ENCODE measurements around the gene TLR8. TPM values are rescaled to one million over a fixed set of nuclear protein-coding genes. Genes with fewer than 3 reads are reported as not detected.

The TLR8 gene
- total and polyA plus RNA-seq, 2 of the 4 experiments (the other 2 are of a cell fraction), result not detected

GRCh38 chrX:12867685-12868084 lies 38.7 kb upstream of the TLR8 start:
- no TSS peak for BruUV-seq (replicated peaks)
- Histone ChIP-seq H3K4me2 (ENCODE audit: low read depth, low read length) (no peak overlapping the region), H2AK9ac (replicated peaks; ENCODE audit: low read depth, low read length, poor library complexity) (no peak overlapping the region), H3K27me3 (ENCODE audit: control insufficient read depth, insufficient read depth, low read length) (no peaks in the 10 kb centered on the region), H3K36me3 (ENCODE audit: control insufficient read depth, insufficient read depth, low read length) (no peaks in the 10 kb centered on the region), H3K18ac (ENCODE audit: low read depth, low read length) (no peak overlapping the region), H3K9ac (ENCODE audit: low read depth, low read length) (no peak overlapping the region), H4K8ac (ENCODE audit: low read depth in 2 of 2, low read length in 2 of 2) (no peak overlapping the region), H4K5ac (ENCODE audit: low read depth, low read length) (no peak overlapping the region), H3K56ac (ENCODE audit: extremely low read depth, insufficient read depth, low read length) (no peak overlapping the region), H4K20me1 (ENCODE audit: insufficient read depth, low read length) (no peaks in the 10 kb centered on the region), H2BK120ac (ENCODE audit: low read depth, low read length) (no peak overlapping the region), H2BK20ac (ENCODE audit: low read depth, low read length) (no peak overlapping the region), H2BK15ac (ENCODE audit: low read depth, low read length) (no peak overlapping the region), H3K4me3 (ENCODE audit: insufficient read depth, low read depth, low read length) (no peak overlapping the region), H3K4me1 (ENCODE audit: control insufficient read depth, insufficient read depth, low read length) (no peaks in the 10 kb centered on the region), H3K9me1 (ENCODE audit: insufficient read depth, low read length) (no peaks in the 10 kb centered on the region), H3K9me3 (ENCODE audit: control insufficient read depth, insufficient read depth, low read length) (0 out of 2 replicates have a peak, but pooled peaks cover 2% of the 10 kb centered on the region), H3K27ac (ENCODE audit: insufficient read depth, low read length) (no peak overlapping the region), H2AFZ (replicated peaks; ENCODE audit: low read length, poor library complexity) (no peak overlapping the region), H3K23ac (ENCODE audit: low read depth, low read length) (no peak overlapping the region), H4K91ac (ENCODE audit: insufficient read depth, low read depth, low read length) (no peak overlapping the region), H2BK5ac (ENCODE audit: low read depth, low read length, poor library complexity, severe bottlenecking) (no peak overlapping the region), H3K4ac (ENCODE audit: low read depth, low read length) (no peak overlapping the region), H3K79me1 (ENCODE audit: low read depth in 1 of 2, low read length in 2 of 2) (no peaks in the 10 kb centered on the region), H3K14ac (replicated peaks; ENCODE audit: low read depth, low read length) (no peak overlapping the region), H2AK5ac (ENCODE audit: low read depth, low read length) (no peak overlapping the region)
- TF ChIP-seq POLR2A (IDR thresholded peaks at IDR 0.05; ENCODE audit: low read depth, low read length) (no peak), RAD21 (IDR thresholded peaks at IDR 0.05; ENCODE audit: low read length) (no peak), CTCF (conservative IDR thresholded peaks at IDR 0.05; ENCODE audit: low read depth, low read length) (no peak), CHD1 (IDR thresholded peaks at IDR 0.05; ENCODE audit: low read depth, low read length) (no peak), BHLHE40 (IDR thresholded peaks at IDR 0.05; ENCODE audit: low read depth, low read length) (no peak), MXI1 (IDR thresholded peaks at IDR 0.05; ENCODE audit: borderline replicate concordance, low read depth, low read length) (no peak), CEBPB (IDR thresholded peaks at IDR 0.05; ENCODE audit: low read depth, low read length) (no peak), RFX5 (IDR thresholded peaks at IDR 0.05; ENCODE audit: low read depth, low read length) (no peak), RCOR1 (IDR thresholded peaks at IDR 0.05; ENCODE audit: insufficient replicate concordance, low read length) (no peak), USF2 (IDR thresholded peaks at IDR 0.05; ENCODE audit: low read depth, low read length) (no peak), MAZ (IDR thresholded peaks at IDR 0.05; ENCODE audit: borderline replicate concordance, low read depth, low read length) (no peak)
- intact Hi-C loops (cut with micrococcal nuclease) (no loop called here), in situ Hi-C loops (cut with MboI; ENCODE audit: low sequenced_read_pairs) (no loop called here), dilution Hi-C loops (cut with HindIII; ENCODE audit: low sequenced_read_pairs, unreplicated experiment) (no loop called here)
- ChIA-PET POLR2A (ENCODE audit: unreplicated experiment) (no interaction called here), CTCF (no interaction called here)
- WGBS, 2 experiments (ENCODE audit: extremely low coverage in 2 of 2, insufficient read length in 1 of 2), result 80% methylated on average over 2 of the region's 4 CpGs; no CpG with 5 or more reads in 1 of the 2 experiments
- ATAC-seq (ENCODE audit: low read depth) (no peak), DNase-seq (no peak)

Data from IMR-90 (cell line).